Measurements from ENCODE around the gene DNAJB8.

The DNAJB8 gene

GRCh38 chr3:128455786-128456748 is 10.6 kb downstream of the DNAJB8 start:
- DNase-seq: no peak
- in situ Hi-C loops (cut with MboI; ENCODE audit: low pct_unique_long_range_greater_than_20kb, low sequenced_read_pairs): no loop called here

- no peak for DNase-seq
Measured at GRCh38 chr3:128455116-128455515, 11.6 kb downstream of the DNAJB8 start.

GRCh38 chr3:128454310-128454618 is 12.4 kb downstream of the DNAJB8 start:
- DNase-seq: no peak
- in situ Hi-C loops (cut with MboI; ENCODE audit: low pct_unique_long_range_greater_than_20kb, low sequenced_read_pairs): no loop called here

More at GRCh38 chr3:128455116-128455515, 11.6 kb downstream of the DNAJB8 start:
- in situ Hi-C loops (cut with MboI; ENCODE audit: low pct_unique_long_range_greater_than_20kb, low sequenced_read_pairs): no loop called here

DNA sequence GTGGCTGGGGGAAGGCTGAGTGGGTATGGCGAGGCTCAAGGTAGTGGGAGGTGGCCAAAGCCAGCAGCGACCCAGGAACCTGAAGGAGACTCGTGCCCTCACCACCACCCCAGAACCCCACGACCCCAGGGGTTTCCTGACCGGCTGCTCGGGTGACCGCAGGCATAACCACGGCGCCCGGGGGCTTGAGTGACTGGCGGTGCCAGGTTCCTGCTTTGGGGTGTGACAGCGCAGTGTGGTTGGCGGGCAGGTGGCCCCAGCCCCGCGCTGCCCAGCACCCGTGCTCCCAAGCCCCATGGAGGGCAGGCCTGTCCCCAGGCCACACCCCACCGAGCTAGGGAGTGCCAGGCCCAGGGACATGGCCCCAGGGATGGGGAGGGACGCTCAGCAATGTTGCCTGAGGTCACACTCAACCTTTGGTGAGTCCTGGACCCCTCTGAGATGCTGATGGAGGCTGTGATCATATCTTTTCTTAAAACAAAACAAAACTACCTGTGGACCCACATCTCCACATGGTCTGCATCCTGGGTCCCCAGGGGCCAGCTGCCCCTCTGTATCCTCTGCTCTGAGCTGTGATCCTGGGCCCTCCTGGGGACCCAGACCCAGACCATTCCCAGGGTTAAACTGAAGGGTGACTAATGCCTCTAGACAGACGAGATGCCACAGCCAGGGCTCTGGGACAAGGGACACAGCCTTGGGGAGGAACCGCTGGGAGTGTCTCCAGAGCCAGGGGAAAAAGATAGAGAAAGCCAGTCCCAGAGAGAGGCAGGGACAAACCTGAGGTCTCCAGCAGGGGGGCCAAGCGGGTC is 13.0 kb downstream of the DNAJB8 start:
- in situ Hi-C loops (cut with MboI; ENCODE audit: low pct_unique_long_range_greater_than_20kb, low sequenced_read_pairs): no loop called here

DNA sequence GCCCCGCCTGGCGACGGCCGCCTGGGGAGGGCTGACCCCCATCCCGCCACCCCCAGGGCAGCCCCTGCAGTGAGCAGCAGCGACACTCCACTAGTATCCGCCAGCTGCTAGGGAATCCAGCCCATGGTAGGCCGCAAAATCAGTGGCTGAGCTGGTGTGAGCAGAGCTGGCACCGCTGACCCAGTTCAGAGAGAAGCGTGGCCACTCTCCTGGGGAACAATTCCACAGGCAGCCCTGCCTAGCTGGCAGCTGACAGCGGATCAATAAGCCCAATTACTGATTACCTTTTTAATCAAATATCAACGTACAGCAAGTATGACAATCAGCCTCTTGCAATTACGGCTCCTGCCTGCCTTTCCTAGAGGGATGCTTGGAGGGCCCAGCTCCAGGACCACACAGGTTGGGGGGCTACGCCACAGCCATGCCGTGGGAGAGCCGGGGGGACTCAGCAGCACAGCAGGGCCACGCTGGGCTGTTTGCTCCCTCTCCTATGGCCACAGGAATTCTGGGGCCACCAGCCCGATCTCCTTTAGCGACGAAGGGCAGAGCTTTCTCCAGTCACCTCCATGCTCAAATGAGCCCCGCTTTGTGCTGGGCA is 13.9 kb downstream of the DNAJB8 start:
- no peak for DNase-seq
- in situ Hi-C loops (cut with MboI; ENCODE audit: low pct_unique_long_range_greater_than_20kb, low sequenced_read_pairs): no loop called here

More for the DNA sequence above, 13.0 kb downstream of the DNAJB8 start:
- DNase-seq: no peak

- no peak for DNase-seq
- in situ Hi-C loops (cut with MboI; ENCODE audit: low pct_unique_long_range_greater_than_20kb, low sequenced_read_pairs): no loop called here
Measured at GRCh38 chr3:128452120-128452519, 14.6 kb downstream of the DNAJB8 start.

- in situ Hi-C loops (cut with MboI; ENCODE audit: low pct_unique_long_range_greater_than_20kb, low sequenced_read_pairs): no loop called here
- no peak for DNase-seq
Measured at GRCh38 chr3:128449111-128449638, 17.5 kb downstream of the DNAJB8 start.

DNA sequence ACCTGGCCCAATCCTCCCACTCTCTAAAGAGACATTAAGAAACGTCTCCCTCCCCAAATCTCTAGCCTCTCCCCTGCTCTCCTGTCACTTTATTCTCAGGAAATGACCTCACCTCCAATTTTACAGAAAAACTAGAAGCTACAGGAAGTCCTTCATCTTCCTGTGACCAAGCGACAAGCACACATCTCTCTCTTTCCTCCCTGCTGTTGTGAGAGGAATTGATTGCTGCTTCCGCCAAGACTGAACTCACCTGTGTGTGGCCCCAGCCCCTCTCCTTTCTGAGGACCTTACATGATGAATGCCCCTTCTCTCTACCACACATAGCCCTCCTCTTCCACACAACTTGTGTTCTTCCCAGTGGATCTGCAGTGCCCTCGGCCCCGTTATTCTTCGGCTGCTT is 18.2 kb downstream of the DNAJB8 start:
- DNase-seq: peak; percentile 49
- in situ Hi-C loops (cut with MboI; ENCODE audit: low pct_unique_long_range_greater_than_20kb, low sequenced_read_pairs): no loop called here

- in situ Hi-C loops (cut with MboI; ENCODE audit: low pct_unique_long_range_greater_than_20kb, low sequenced_read_pairs): no loop called here
- no peak for DNase-seq
Measured at GRCh38 chr3:128447561-128448013, 19.1 kb downstream of the DNAJB8 start.

DNA sequence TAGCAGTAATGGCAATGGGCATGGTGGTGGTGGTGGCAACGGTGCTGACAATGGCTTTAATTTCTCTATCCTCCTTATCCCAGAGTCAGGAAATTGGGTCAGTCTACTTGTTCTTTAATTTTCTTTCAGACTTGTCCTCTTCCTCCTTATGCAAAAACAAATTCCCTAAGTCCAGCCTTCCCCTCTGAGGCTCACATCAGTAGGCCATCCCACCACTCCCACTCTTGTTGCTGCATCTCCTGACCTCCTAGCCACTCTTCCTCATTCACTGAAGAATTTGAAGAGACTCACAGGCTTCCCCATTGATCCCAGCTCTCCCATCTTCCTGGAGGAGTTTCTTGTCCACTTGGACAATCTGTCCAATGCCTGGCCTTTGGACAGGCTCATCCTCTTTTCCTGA is 19.9 kb downstream of the DNAJB8 start:
- DNase-seq: no peak
- in situ Hi-C loops (cut with MboI; ENCODE audit: low pct_unique_long_range_greater_than_20kb, low sequenced_read_pairs): no loop called here

DNA sequence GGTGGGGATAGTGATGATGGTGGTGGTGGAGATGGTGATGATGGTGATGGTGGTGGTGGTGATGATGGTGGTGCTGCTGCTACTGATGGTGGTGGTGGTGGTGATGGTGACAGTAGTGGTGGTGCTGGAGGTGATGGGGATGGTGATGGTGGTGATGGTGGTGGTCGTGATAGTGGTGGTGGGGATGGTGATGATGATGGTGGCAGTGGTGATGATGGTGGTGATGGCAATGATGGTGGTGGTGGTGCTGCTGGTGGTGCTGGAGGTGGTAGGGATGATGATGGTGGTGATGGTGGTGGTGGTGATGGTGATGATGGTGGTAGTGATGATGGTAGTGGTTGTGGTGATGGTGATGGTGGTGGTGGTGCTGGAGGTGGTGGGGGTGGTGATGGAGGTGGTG is 21.3 kb downstream of the DNAJB8 start:
- no peak for DNase-seq
- in situ Hi-C loops (cut with MboI; ENCODE audit: low pct_unique_long_range_greater_than_20kb, low sequenced_read_pairs): no loop called here

GRCh38 chr3:128443771-128444170 is 22.9 kb downstream of the DNAJB8 start:
- no peak for DNase-seq
- in situ Hi-C loops (cut with MboI; ENCODE audit: low pct_unique_long_range_greater_than_20kb, low sequenced_read_pairs): no loop called here

DNA sequence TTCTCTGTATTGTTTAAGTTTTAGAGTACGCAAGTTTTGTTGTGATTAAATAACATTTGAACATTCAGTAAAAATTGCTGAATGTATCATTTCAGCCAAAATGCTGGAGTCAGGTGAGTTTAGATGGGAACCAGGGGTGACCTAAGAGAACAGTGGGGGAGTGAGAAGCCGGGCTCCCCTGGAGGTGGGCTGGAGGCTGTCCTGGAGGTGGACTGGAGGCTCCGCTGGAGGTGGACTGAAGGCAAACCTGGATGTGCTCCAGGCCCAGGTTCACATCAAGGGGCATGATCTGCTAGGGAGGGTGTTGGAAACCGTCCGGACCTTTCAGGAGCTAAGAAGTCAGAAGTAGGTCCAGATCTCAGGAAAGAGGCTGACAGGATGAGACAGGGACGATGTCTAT is 23.7 kb downstream of the DNAJB8 start:
- no peak for DNase-seq
- in situ Hi-C loops (cut with MboI; ENCODE audit: low pct_unique_long_range_greater_than_20kb, low sequenced_read_pairs): no loop called here

GRCh38 chr3:128442070-128442469 is 24.6 kb downstream of the DNAJB8 start:
- in situ Hi-C loops (cut with MboI; ENCODE audit: low pct_unique_long_range_greater_than_20kb, low sequenced_read_pairs): no loop called here
- no peak for DNase-seq

DNA sequence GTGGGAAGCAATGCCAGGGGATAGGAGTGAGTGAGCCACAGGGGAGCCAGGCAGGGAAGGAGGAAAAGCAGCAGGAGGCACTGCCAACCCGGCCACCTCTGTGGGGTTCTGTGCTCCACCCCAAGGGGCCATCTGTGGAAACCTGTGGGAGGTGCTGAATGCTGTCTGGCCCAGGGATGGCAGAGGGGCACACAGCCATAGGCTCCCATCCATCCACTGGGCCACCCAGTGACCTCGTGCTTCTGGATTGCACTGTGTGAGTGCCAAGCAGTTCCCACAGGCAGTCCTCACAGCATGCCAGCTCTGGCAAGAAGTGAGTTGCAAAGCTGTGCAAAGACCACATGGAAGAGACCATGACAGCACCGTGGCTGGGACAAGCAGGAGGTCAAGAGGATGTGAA is 27.5 kb downstream of the DNAJB8 start:
- in situ Hi-C loops (cut with MboI; ENCODE audit: low pct_unique_long_range_greater_than_20kb, low sequenced_read_pairs): loop anchor here (10.0 kb wide), 2 partner anchors 46 to 136 kb away; no protein-coding TSS in a partner anchor
- DNase-seq: no peak

- in situ Hi-C loops (cut with MboI; ENCODE audit: low pct_unique_long_range_greater_than_20kb, low sequenced_read_pairs): loop anchor here (10.0 kb wide), 2 partner anchors 46 to 136 kb away; no protein-coding TSS in a partner anchor
- DNase-seq: peak; percentile 43
Measured at GRCh38 chr3:128438488-128439072, 28.1 kb downstream of the DNAJB8 start.

- in situ Hi-C loops (cut with MboI; ENCODE audit: low pct_unique_long_range_greater_than_20kb, low sequenced_read_pairs): loop anchor here (10.0 kb wide), 2 partner anchors 49 to 139 kb away; no protein-coding TSS in a partner anchor
- DNase-seq: no peak
Measured at GRCh38 chr3:128436214-128436613, 30.5 kb downstream of the DNAJB8 start.

DNA sequence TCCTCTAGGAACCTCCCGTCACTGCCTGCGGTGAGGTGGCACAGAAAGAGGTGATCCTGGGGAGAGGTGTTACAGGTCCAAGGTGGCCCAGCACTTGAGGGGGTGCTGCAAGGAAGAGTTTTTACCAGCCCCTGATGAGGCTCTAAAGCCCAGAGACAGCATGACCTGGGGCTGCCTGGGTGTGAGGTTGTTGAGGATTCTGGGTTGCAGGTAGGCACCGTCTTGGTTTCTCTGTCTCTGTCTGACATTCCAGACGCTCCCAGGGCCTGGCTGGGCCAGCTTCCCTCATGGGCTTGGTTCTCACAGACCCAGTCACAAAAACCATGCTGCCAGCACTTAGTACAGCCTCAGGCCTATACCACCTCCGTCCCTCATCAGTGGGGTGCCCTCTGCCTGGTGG is 31.1 kb downstream of the DNAJB8 start:
- no peak for DNase-seq
- in situ Hi-C loops (cut with MboI; ENCODE audit: low pct_unique_long_range_greater_than_20kb, low sequenced_read_pairs): loop anchor here (10.0 kb wide), 2 partner anchors 49 to 139 kb away; no protein-coding TSS in a partner anchor

GRCh38 chr3:128435058-128435457 is 31.6 kb downstream of the DNAJB8 start:
- DNase-seq: no peak
- in situ Hi-C loops (cut with MboI; ENCODE audit: low pct_unique_long_range_greater_than_20kb, low sequenced_read_pairs): loop anchor here (10.0 kb wide), 2 partner anchors 50 to 140 kb away; no protein-coding TSS in a partner anchor
